Suprapubic skin (tissue), 4 donors: ENCODE measurements around the gene DOK6. TPM values are rescaled to one million over a fixed set of nuclear protein-coding genes. Genes with fewer than 3 reads are reported as not detected.
"Not testable (repeated sequence)": the region's sequence is repeated elsewhere in the genome, so short reads cannot be mapped to it uniquely, and the experiment has no call there.

Experiments used
- DNase-seq, 2 donors: peaks; one replicate each; pipeline ENCODE4 v3.0.0-alpha.2; 2019; ENCODE audit warnings: low spot score in 2 of 2
- H3K27ac ChIP-seq: fragments of 200-600 bp; sonication (generic); one replicate; pipeline ENCODE4 v1.5.1; 2019
- H3K27me3 ChIP-seq: fragments of 200-600 bp; sonication (generic); one replicate; pipeline ENCODE4 v1.5.1; 2019
- H3K36me3 ChIP-seq: fragments of 200-600 bp; sonication (generic); one replicate; pipeline ENCODE4 v1.5.1; 2019
- H3K4me1 ChIP-seq: fragments of 200-600 bp; sonication (generic); one replicate; pipeline ENCODE4 v1.5.1; 2019
- H3K4me3 ChIP-seq: fragments of 200-600 bp; sonication (generic); one replicate; pipeline ENCODE4 v1.5.1; 2019; ENCODE audit warnings: mild to moderate bottlenecking
- H3K9me3 ChIP-seq: fragments of 200-600 bp; sonication (generic); one replicate; pipeline ENCODE4 v1.5.1; 2019
- EP300 ChIP-seq: sonication (generic); formaldehyde crosslinking; IDR thresholded peaks from one replicate; pipeline ENCODE4 v1.6.1; 2017; ENCODE audit warnings: antibody characterized with exemption
- POLR2A ChIP-seq, 2 donors: fragments of 450-650 bp; IDR thresholded peaks; one replicate each; pipeline ENCODE4 v1.6.1; 2017; ENCODE audit warnings: antibody characterized with exemption in 2 of 2, mild to moderate bottlenecking in 2 of 2, moderate library complexity in 2 of 2
- POLR2AphosphoS5 ChIP-seq, 3 donors: sonication (generic); formaldehyde crosslinking; IDR thresholded peaks; one replicate each; pipeline ENCODE4 v1.6.1; 2017; ENCODE audit warnings: antibody characterized with exemption in 3 of 3
- WGBS: methylation state at CpG from one replicate; pipeline ENCODE4 v1.1.5; 2018; 5-methylcytosine and 5-hydroxymethylcytosine counted together
- total RNA-seq, 4 donors: library from RNA; depleted of rRNA; stranded (reverse); fragments of >200 nt; gene quantifications; one replicate each; pipeline ENCODE4 v1.1.0, GENCODE V29; 2016
- TF ChIP-seq, protein P1 (sequence below), 2 donors: fragments of 200-600 bp in 1 of 2; fragments of 450-650 bp in 1 of 2; sonication (generic) in 1 of 2; IDR thresholded peaks; one replicate each; pipeline ENCODE4 v1.5.1; 2016 to 2019; ENCODE audit warnings: antibody characterized with exemption in 2 of 2, mild to moderate bottlenecking in 1 of 2, moderate library complexity in 1 of 2

The DOK6 gene
- total RNA-seq, 4 donors from 2014 or later, result 0.21 to 0.80 (median 0.42) TPM; not detected in 1

DNA sequence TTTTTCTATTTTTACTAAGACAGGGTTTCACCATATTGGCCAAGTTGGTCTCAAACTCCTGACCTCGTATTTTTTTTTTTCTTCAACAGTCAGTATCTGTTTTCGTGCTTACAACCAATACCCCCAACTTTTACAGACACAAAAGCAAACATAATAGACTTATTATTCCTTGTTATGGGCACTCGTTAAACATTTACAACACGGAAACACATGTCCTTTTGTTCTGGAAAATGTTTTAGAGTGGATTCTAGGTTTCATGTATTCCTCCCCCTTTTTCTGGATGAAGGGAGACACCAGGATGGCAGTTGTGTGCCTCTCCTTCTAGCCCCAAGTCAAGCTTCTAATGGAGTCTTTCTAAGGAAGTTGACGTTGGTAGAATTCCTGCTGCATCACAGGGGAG, 458.2 kb downstream of the DOK6 start:
- H3K36me3 ChIP-seq, result no peaks in the 10 kb centered on the region
- H3K27ac ChIP-seq, result no peak overlapping the region
- WGBS, result 75% methylated on average over 5 of the region's 5 CpGs
- TF ChIP-seq EP300 (no peak), POLR2AphosphoS5 (IDR thresholded peaks at IDR 0.05) (no peak), POLR2A (IDR thresholded peaks at IDR 0.05) (no peak)
- TF ChIP-seq, protein P1, sequence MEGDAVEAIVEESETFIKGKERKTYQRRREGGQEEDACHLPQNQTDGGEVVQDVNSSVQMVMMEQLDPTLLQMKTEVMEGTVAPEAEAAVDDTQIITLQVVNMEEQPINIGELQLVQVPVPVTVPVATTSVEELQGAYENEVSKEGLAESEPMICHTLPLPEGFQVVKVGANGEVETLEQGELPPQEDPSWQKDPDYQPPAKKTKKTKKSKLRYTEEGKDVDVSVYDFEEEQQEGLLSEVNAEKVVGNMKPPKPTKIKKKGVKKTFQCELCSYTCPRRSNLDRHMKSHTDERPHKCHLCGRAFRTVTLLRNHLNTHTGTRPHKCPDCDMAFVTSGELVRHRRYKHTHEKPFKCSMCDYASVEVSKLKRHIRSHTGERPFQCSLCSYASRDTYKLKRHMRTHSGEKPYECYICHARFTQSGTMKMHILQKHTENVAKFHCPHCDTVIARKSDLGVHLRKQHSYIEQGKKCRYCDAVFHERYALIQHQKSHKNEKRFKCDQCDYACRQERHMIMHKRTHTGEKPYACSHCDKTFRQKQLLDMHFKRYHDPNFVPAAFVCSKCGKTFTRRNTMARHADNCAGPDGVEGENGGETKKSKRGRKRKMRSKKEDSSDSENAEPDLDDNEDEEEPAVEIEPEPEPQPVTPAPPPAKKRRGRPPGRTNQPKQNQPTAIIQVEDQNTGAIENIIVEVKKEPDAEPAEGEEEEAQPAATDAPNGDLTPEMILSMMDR (IDR thresholded peaks at IDR 0.05), result no peak
- no peak for DNase-seq
- H3K9me3 ChIP-seq, result no peaks in the 10 kb centered on the region
- H3K27me3 ChIP-seq, result no peaks in the 10 kb centered on the region
- H3K4me1 ChIP-seq, result no peaks in the 10 kb centered on the region
- no peak overlapping the region for H3K4me3 ChIP-seq

DNA sequence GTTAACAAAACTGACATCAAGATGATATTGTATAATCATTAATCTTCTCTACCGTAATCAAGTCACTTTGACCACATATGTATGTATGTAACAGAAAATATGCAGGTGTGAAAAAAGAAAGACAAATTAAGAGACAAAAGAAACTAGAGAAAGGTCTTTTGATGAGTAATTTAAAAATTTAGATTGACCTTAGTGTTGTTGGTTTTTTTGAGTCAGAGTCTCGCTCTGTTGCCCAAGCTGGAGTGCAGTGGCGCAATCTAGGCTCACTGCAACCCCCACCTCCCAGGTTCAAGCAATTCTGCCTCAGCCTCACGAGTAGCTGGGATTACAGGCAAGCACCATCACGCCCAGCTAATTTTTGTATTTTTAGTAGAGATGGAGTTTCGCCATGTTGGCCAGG, 464.1 kb downstream of the DOK6 start:
- H3K4me3 ChIP-seq, H3K9me3 ChIP-seq, H3K27ac ChIP-seq, DNase-seq, H3K4me1 ChIP-seq, H3K36me3 ChIP-seq, H3K27me3 ChIP-seq: not testable (repeated sequence)
- WGBS, result 86% methylated on average over 6 of the region's 6 CpGs

DNA sequence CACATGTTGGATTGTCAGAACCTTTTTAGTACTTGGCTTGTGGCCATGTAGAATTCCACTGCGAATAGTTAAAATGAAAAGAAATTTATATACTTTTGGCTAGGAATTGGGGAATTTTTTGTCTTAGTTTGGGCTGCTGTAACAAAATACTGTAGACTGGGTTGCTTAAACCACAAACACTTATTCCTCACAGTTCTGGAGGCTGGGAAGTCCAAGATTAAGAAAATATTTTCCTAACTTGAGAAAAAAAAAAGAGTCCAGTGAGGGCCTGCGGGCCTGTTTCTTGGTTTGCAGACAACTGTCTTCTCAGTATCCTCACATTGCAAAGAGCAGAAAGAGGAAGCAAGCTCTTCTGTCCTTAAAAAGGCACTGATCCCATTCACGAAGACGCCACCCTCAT, 465.1 kb downstream of the DOK6 start:
- H3K27ac ChIP-seq, result no peak overlapping the region
- H3K9me3 ChIP-seq, result no peaks in the 10 kb centered on the region
- no peak for DNase-seq
- H3K27me3 ChIP-seq, result no peaks in the 10 kb centered on the region
- TF ChIP-seq POLR2A (IDR thresholded peaks at IDR 0.05) (no peak), EP300 (no peak), POLR2AphosphoS5 (IDR thresholded peaks at IDR 0.05) (no peak)
- TF ChIP-seq, protein P1 (IDR thresholded peaks at IDR 0.05), result no peak
- H3K36me3 ChIP-seq, result no peaks in the 10 kb centered on the region
- WGBS, result 44% methylated on average over 4 of the region's 4 CpGs
- no peak overlapping the region for H3K4me3 ChIP-seq
- H3K4me1 ChIP-seq, result no peaks in the 10 kb centered on the region

DNA sequence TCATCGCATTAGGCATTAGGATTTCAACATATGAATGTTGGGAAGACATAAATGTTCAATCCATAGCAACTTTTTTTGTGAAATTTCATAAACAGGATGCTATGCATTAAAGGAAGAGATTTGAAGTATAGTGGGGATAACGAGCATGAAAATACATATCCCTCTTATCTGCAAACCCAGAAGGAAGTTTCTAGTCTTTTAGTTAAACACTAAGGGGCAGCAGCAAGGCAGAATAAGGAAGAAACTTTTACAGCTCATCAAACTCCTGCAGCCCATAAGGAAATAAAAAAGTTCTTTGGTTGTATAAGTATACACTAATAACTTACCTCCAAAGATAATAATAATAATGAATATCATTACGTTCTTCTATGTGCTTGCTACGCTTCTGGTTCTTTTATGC, 465.5 kb downstream of the DOK6 start:
- 83% methylated on average over 4 of the region's 4 CpGs for WGBS

DNA sequence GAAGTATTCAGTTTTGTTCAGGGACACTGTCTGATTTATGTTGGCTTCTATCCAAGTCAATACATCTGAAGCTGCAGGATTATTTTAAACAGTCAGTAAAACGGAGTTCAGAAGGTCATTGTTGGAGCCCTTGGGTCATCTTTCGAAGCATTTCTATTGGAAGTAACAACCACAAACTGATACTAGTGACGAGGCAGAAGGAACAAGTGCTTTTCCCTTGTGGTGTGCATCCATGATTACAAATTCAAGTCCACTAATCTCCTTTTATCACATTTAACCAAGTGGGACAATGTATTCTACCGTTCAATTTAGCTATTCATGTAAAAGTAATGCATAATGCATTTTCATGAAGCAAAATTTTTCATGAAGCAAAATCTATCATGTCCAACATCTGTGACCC, 470.0 kb downstream of the DOK6 start:
- no peak for DNase-seq
- no peaks in the 10 kb centered on the region for H3K9me3 ChIP-seq
- H3K4me1 ChIP-seq, result no peaks in the 10 kb centered on the region
- no peaks in the 10 kb centered on the region for H3K27me3 ChIP-seq
- H3K27ac ChIP-seq, result no peak overlapping the region
- TF ChIP-seq, protein P1 (IDR thresholded peaks at IDR 0.05), result no peak
- TF ChIP-seq POLR2AphosphoS5 (IDR thresholded peaks at IDR 0.05), result no peak
- TF ChIP-seq POLR2A (IDR thresholded peaks at IDR 0.05), result no peak
- TF ChIP-seq EP300, result no peak
- 70% methylated on average over 4 of the region's 4 CpGs for WGBS
- H3K4me3 ChIP-seq, result no peak overlapping the region
- H3K36me3 ChIP-seq, result no peaks in the 10 kb centered on the region

More for the DNA sequence above, 465.5 kb downstream of the DOK6 start:
- H3K27me3 ChIP-seq, result no peaks in the 10 kb centered on the region
- H3K4me1 ChIP-seq, result no peaks in the 10 kb centered on the region
- no peaks in the 10 kb centered on the region for H3K36me3 ChIP-seq
- H3K27ac ChIP-seq, result no peak overlapping the region
- H3K4me3 ChIP-seq, result no peak overlapping the region
- TF ChIP-seq POLR2A (IDR thresholded peaks at IDR 0.05) (no peak), EP300 (no peak), POLR2AphosphoS5 (IDR thresholded peaks at IDR 0.05) (no peak)
- TF ChIP-seq, protein P1 (IDR thresholded peaks at IDR 0.05), result no peak
- no peaks in the 10 kb centered on the region for H3K9me3 ChIP-seq
- DNase-seq, result no peak

DNA sequence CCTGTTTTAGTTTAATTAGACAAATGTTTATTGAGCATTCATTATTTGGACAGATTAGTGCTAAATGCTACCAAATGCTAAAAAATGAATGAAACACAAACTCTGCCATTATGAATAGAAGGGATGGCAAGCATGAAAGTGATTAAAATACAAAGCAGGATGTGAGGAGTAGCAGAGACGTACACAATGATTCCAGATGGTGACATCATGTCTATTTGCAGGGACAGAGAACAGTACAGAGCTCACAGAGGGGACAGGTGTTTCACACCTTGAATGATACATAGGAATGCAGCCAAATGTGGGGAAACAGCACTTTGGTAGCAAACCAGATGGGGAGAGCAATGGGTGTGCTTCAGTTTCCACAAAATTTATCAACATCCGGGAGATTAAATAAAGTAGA, 470.7 kb downstream of the DOK6 start:
- no peak overlapping the region for H3K27ac ChIP-seq
- no peaks in the 10 kb centered on the region for H3K27me3 ChIP-seq
- H3K4me3 ChIP-seq, result no peak overlapping the region
- no peaks in the 10 kb centered on the region for H3K36me3 ChIP-seq
- no peaks in the 10 kb centered on the region for H3K9me3 ChIP-seq
- TF ChIP-seq POLR2A (IDR thresholded peaks at IDR 0.05) (no peak), POLR2AphosphoS5 (IDR thresholded peaks at IDR 0.05) (no peak), EP300 (no peak)
- TF ChIP-seq, protein P1 (IDR thresholded peaks at IDR 0.05), result no peak
- H3K4me1 ChIP-seq, result no peaks in the 10 kb centered on the region
- DNase-seq, result no peak
- whole genome bisulfite sequencing, result 78% methylated on average over 2 of the region's 2 CpGs
